Measurements from ENCODE around the gene IRF3.

DNA sequence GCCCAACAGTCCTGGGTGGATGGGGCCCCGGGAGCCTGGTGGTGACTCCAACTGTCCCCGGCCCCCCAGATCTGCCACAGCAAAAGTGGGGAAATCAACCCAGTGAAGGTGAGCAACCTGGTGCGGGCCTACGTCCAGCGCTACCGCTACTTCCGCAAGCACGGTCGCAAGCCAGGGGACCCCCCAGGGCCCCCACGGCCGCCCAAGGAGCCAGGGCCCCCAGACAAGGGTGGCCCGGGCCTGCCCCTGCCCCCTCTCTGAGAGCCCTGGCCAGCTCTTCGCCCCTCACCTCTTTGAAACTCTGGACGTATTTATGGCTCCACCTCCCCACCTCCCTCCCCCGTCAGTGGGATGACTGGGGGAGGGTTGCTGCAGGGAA lies 7.5 kb downstream of the IRF3 start:
- TF ChIP-seq, protein P1, sequence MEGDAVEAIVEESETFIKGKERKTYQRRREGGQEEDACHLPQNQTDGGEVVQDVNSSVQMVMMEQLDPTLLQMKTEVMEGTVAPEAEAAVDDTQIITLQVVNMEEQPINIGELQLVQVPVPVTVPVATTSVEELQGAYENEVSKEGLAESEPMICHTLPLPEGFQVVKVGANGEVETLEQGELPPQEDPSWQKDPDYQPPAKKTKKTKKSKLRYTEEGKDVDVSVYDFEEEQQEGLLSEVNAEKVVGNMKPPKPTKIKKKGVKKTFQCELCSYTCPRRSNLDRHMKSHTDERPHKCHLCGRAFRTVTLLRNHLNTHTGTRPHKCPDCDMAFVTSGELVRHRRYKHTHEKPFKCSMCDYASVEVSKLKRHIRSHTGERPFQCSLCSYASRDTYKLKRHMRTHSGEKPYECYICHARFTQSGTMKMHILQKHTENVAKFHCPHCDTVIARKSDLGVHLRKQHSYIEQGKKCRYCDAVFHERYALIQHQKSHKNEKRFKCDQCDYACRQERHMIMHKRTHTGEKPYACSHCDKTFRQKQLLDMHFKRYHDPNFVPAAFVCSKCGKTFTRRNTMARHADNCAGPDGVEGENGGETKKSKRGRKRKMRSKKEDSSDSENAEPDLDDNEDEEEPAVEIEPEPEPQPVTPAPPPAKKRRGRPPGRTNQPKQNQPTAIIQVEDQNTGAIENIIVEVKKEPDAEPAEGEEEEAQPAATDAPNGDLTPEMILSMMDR (IDR thresholded peaks at IDR 0.05), result no peak
- no peak for TF ChIP-seq POLR2AphosphoS5 (IDR thresholded peaks at IDR 0.05; ENCODE audit: insufficient read depth in 1 of 2, low read depth in 1 of 2)
